H1 (cell line): ENCODE data around the gene IKZF2. TPM values are rescaled to one million over a fixed set of nuclear protein-coding genes. Genes with fewer than 3 reads are reported as not detected.

Source experiments
- ASH2L ChIP-seq: fragments of 200-600, 300-600 bp; sonication (generic); IDR thresholded peaks from one replicate; pipeline ENCODE4 v1.7.1; 2017; ENCODE audit warnings: low read length
- BRCA1 ChIP-seq: IDR thresholded peaks from 2 replicates; pipeline ENCODE4 v1.6.1; 2012; ENCODE audit warnings: low read depth, low read length, improper control_type of control experiment
- EZH2 ChIP-seq: fragments of 200-600 bp; sonication (generic); IDR thresholded peaks from 2 replicates; pipeline ENCODE4 v1.7.1; 2012; ENCODE audit warnings: low read depth, mild to moderate bottlenecking, moderate library complexity, low read length, inconsistent platforms; ENCODE audit not compliant: severe bottlenecking
- POLR2A ChIP-seq, 2 experiments: IDR thresholded peaks; 1 replicate in 1 of 2; 2 replicates in 1 of 2; pipeline ENCODE4 v1.6.1; 2011; ENCODE audit warnings: low read depth in 2 of 2, low read length in 2 of 2, mild to moderate bottlenecking in 2 of 2; ENCODE audit errors: control extremely low read depth in 1 of 2
- RNF2 ChIP-seq: fragments of 200-900, 300-1000 bp; sonication (generic); IDR thresholded peaks from 2 replicates; pipeline ENCODE4 v1.7.1; 2016; ENCODE audit warnings: borderline replicate concordance, low read depth, mild to moderate bottlenecking, antibody characterized with exemption, low read length; ENCODE audit not compliant: poor library complexity, severe bottlenecking; ENCODE audit errors: missing control alignments
- SP2 ChIP-seq: IDR thresholded peaks from 2 replicates; pipeline ENCODE4 v1.6.1; 2012; ENCODE audit warnings: mild to moderate bottlenecking, low read length, inconsistent platforms
- YY1 ChIP-seq: IDR thresholded peaks from 2 replicates; pipeline ENCODE4 v1.6.1; 2011; ENCODE audit warnings: low read depth, mild to moderate bottlenecking, low read length
- polyA plus RNA-seq, 7 experiments: library from polyadenylated mRNA; depleted of rRNA in 3 of 7; stranded (reverse) in 5 of 7; unstranded in 2 of 7; fragments of >200 nt in 5 of 7; fragments of 200-250 nt in 2 of 7; gene quantifications; 1 replicate in 5 of 7; 2 replicates in 1 of 7; 4 replicates in 1 of 7; pipeline versions ENCODE4 v1.2.1 to v1.2.3, GENCODE V29; 2011 to 2013; ENCODE audit warnings: missing spikeins in 2 of 7, mixed read lengths in 2 of 7
- total RNA-seq: library from RNA; stranded (reverse); fragmentation: NEBNext Ultra II Directional; extraction: Animal tissue kit (Norgen Biotek cat#: 25700); gene quantifications from 2 replicates; pipeline ENCODE4 v1.2.1, GENCODE V29; 2021

The IKZF2 gene
- total and polyA plus RNA-seq, 2 of the 8 experiments (the other 6 are each of a cell fraction or from before 2014, with no cell fraction given) = 1.7 to 4.4 TPM

DNA sequence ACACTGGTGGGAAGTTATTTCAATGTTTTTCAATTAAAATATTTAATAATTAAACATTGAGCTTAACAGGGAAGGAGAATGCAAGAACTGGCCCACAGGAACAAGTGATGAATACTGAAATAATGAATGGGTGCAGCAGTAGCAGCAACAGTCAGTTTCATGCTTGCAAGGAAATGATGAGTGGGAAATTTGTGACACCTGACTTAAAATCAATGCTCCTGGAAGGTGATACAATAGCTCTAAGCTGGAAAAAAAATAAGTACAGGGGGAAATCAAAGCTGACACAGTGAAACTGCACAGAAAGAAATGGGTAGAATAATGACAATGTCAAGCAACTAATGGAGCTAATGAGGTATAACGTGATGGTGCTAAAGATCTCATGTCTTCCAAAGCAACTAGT, 184.5 kb downstream of the IKZF2 start (continued):
- TF ChIP-seq POLR2A (IDR thresholded peaks at IDR 0.05; ENCODE audit: control extremely low read depth in 1 of 2, low read depth in 2 of 2, low read length in 2 of 2) (no peak), SP2 (no peak), ASH2L (no peak), RNF2 (no peak), YY1 (no peak), EZH2 (no peak), BRCA1 (no peak)
